Endothelial cell of umbilical vein (primary cell): ENCODE results near the gene MXD4. TPM values are rescaled to one million over a fixed set of nuclear protein-coding genes. Genes with fewer than 3 reads are reported as not detected.

Experiments used
- BruUV-seq: library from RNA; stranded (reverse); fragments of 400-500 nt; replicated peaks from 2 replicates; lab custom pipeline; 2021; lab: Mats Ljungman, UMichigan
- CTCF ChIA-PET: fragments of 300-600, 350-600 bp; sonication (Branson Sonifier 250); formaldehyde crosslinking; loops from one replicate; lab custom pipeline; 2021; ENCODE audit warnings: antibody characterized with exemption, inconsistent platforms; lab: Charles Lee
- POLR2A ChIA-PET: fragments of 300-600, 350-600 bp; sonication (Branson Sonifier 250); formaldehyde crosslinking; loops from one replicate; lab custom pipeline; 2021; ENCODE audit warnings: antibody characterized with exemption, inconsistent platforms; lab: Charles Lee
- DNase-seq: peaks from one replicate; pipeline ENCODE4 v3.0.0-alpha.2; 2011; ENCODE audit warnings: low read depth, low spot score
- FAIRE-seq: peaks from 2 replicates; lab custom pipeline; 2011; peaks lifted over from hg19 to GRCh38; lab: Jason Lieb, UNC
- H2AFZ ChIP-seq: 2 replicates; pipeline ENCODE4 v1.6.0; 2012; ENCODE audit warnings: low read depth, low read length, control low read depth, inconsistent platforms
- H3K27ac ChIP-seq: 2 replicates; pipeline ENCODE4 v1.5.1; 2011; ENCODE audit warnings: low read depth, mild to moderate bottlenecking, control low read depth, low read length, moderate library complexity; ENCODE audit not compliant: insufficient read depth
- H3K27me3 ChIP-seq, 2 experiments: 2 replicates each; pipeline versions ENCODE4 v1.6.0 to v1.6.1; 2011; ENCODE audit warnings: low read length in 2 of 2, mixed read lengths in 1 of 2; ENCODE audit not compliant: control insufficient read depth in 2 of 2, insufficient read depth in 2 of 2
- H3K36me3 ChIP-seq, 2 experiments: 2 replicates in 1 of 2; 3 replicates in 1 of 2; pipeline ENCODE4 v1.5.1; 2011; ENCODE audit warnings: low read length in 2 of 2, mild to moderate bottlenecking in 1 of 2, moderate library complexity in 1 of 2; ENCODE audit not compliant: control insufficient read depth in 2 of 2, insufficient read depth in 2 of 2; ENCODE audit errors: extremely low read depth in 1 of 2
- H3K4me1 ChIP-seq: 3 replicates; pipeline ENCODE4 v1.5.1; 2011; ENCODE audit warnings: mild to moderate bottlenecking, low read length; ENCODE audit not compliant: control insufficient read depth, insufficient read depth; ENCODE audit errors: extremely low read depth
- H3K4me2 ChIP-seq: 2 replicates; pipeline ENCODE4 v1.6.1; 2011; ENCODE audit warnings: low read length, control low read depth, mixed read lengths; ENCODE audit not compliant: insufficient read depth
- H3K4me3 ChIP-seq, 3 experiments: fragments of 200-600 bp in 1 of 3; sonication (generic), shearing (Covaris generic) in 1 of 3; replicated peaks in 1 of 3; 2 replicates each; pipeline ENCODE4 v1.5.1; 2011 to 2016; ENCODE audit warnings: control low read depth in 3 of 3, low read length in 3 of 3, mild to moderate bottlenecking in 2 of 3, inconsistent platforms in 1 of 3, low read depth in 1 of 3, moderate library complexity in 1 of 3; ENCODE audit not compliant: insufficient read depth in 1 of 3
- H3K79me2 ChIP-seq: 2 replicates; pipeline ENCODE4 v1.6.0; 2012; ENCODE audit warnings: low read length, inconsistent platforms; ENCODE audit not compliant: control insufficient read depth, insufficient read depth
- H3K9ac ChIP-seq: replicated peaks from 2 replicates; pipeline ENCODE3; 2011; ENCODE audit warnings: low read length, control low read depth; ENCODE audit not compliant: insufficient read depth; ENCODE audit errors: extremely low read depth
- H3K9me1 ChIP-seq: replicated peaks from 3 replicates; pipeline ENCODE4 v1.6.0; 2011; ENCODE audit warnings: mild to moderate bottlenecking, low read length; ENCODE audit not compliant: control insufficient read depth, insufficient read depth; ENCODE audit errors: extremely low read depth
- H3K9me3 ChIP-seq: replicated peaks from 2 replicates; pipeline ENCODE4 v1.5.1; 2012; ENCODE audit warnings: low read length, inconsistent platforms; ENCODE audit not compliant: control insufficient read depth, insufficient read depth
- H4K20me1 ChIP-seq: replicated peaks from 2 replicates; pipeline ENCODE3; 2011; ENCODE audit warnings: mild to moderate bottlenecking, low read length; ENCODE audit not compliant: control insufficient read depth, insufficient read depth; ENCODE audit errors: extremely low read depth
- EZH2 ChIP-seq: IDR thresholded peaks from 2 replicates; pipeline ENCODE4 v1.6.1; 2012; ENCODE audit warnings: borderline replicate concordance, low read depth, mild to moderate bottlenecking, moderate library complexity, low read length, inconsistent platforms; ENCODE audit not compliant: severe bottlenecking
- FOS ChIP-seq: IDR thresholded peaks from 2 replicates; pipeline ENCODE4 v1.6.1; 2011; ENCODE audit warnings: mild to moderate bottlenecking, low read length, moderate library complexity, borderline replicate concordance; ENCODE audit not compliant: insufficient read depth
- GATA2 ChIP-seq: IDR thresholded peaks from 2 replicates; pipeline ENCODE4 v1.7.0; 2011; ENCODE audit warnings: low read depth, mild to moderate bottlenecking, moderate library complexity, mixed read lengths, low read length; ENCODE audit not compliant: insufficient read length, insufficient read depth
- JUN ChIP-seq: IDR thresholded peaks from 2 replicates; pipeline ENCODE4 v1.6.1; 2011; ENCODE audit warnings: borderline replicate concordance, low read depth; ENCODE audit not compliant: insufficient read length, insufficient read depth
- MYC ChIP-seq: IDR thresholded peaks from one replicate; pipeline ENCODE4 v1.6.1; 2011; ENCODE audit warnings: mild to moderate bottlenecking, low read depth, low read length
- POLR2A ChIP-seq: IDR thresholded peaks from 2 replicates; pipeline ENCODE4 v1.6.1; 2012; ENCODE audit warnings: low read depth, mild to moderate bottlenecking, control low read depth, low read length
- POLR2AphosphoS5 ChIP-seq: IDR thresholded peaks from 2 replicates; pipeline ENCODE4 v1.6.1; 2012; ENCODE audit warnings: low read depth, mild to moderate bottlenecking, control low read depth, low read length, moderate library complexity; ENCODE audit not compliant: insufficient read depth
- dilution Hi-C: fragments of 300-500 bp; cut with MboI; formaldehyde crosslinking; loops from one replicate; pipeline ENCODE4 v1.15.0; 2019; ENCODE audit warnings: low sequenced_read_pairs; ENCODE audit not compliant: extremely low pct_ligation_motif_present
- intact Hi-C: fragments of 100-400 bp; cut with micrococcal nuclease; formaldehyde crosslinking; loops from one replicate; pipeline ENCODE4 v1.10.0; 2022
- polyA plus RNA-seq, 4 experiments: library from polyadenylated mRNA; depleted of rRNA in 3 of 4; stranded (reverse) in 3 of 4; unstranded in 1 of 4; fragments of >200 nt; gene quantifications; 2 replicates each; pipeline versions ENCODE4 v1.2.1 to v1.2.3, GENCODE V29; 2011 to 2012; ENCODE audit warnings: missing spikeins in 1 of 4
- total RNA-seq: library from RNA; stranded (reverse); gene quantifications from 2 replicates; pipeline ENCODE4 v1.2.3, GENCODE V29; 2021
- TF ChIP-seq, protein P1 (sequence below), 2 donors: IDR thresholded peaks; 1 replicate in 1 of 2; 2 replicates in 1 of 2; pipeline ENCODE4 v1.5.1; 2011; ENCODE audit warnings: low read length in 2 of 2, mild to moderate bottlenecking in 2 of 2, moderate library complexity in 2 of 2, control low read depth in 1 of 2, inconsistent platforms in 1 of 2, low read depth in 1 of 2; ENCODE audit not compliant: insufficient read depth in 1 of 2; ENCODE audit errors: extremely low read depth in 1 of 2
- TF ChIP-seq, protein P2 (sequence below): IDR thresholded peaks from 2 replicates; pipeline ENCODE4 v1.6.1; 2011; ENCODE audit not compliant: insufficient read depth, insufficient read length

The MXD4 gene
- total and polyA plus RNA-seq, 2 donors (not counting 3 experiments of a cell fraction or from before 2014, with no cell fraction given), result 62.7 to 74.1 TPM

DNA sequence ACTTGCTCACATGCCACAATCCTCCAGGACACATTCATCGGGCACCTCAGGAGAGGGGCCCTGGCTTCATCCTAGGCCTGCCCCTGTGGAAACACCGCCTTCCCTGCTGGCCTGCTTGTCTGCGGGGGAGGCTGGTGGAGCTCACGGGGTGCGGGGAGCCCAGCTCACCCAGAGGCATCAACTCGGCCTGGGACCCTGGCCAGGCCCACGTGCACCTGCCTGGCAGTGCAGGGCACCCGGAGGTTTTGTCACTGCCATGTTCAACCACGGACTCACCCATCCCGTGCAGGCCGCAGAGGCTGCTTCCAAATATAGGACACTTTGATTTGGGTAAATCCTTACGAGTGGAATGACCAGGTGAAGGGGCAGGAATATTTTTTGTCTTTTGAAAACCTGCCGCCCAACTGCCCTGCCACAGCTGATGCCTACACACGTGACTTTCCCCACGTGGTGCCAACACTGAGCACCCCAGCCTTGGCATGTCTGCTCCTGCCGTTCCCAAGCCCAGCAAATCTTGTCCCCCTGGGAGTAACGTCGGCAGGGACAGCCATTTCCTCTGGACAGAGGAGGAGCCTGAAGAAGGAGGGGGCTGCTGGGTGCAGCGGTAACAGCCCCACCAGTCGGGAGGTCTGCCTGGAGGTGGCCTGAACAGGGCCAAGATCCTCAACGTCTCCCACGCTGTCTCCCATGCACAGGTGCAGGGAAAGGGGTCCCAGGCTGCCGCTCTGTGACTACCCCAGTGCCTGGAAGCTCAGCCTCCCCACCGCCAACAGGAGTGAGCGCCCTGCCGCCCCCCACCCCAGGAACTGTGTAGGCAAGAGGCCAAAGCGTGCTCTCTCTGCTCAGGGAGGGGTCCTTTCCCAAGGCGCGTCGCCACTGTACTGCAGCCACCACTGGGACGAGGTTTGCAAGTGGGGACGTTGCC, 8.5 kb downstream of the MXD4 start:
- Histone ChIP-seq H3K9me3 (no peaks in the 10 kb centered on the region), H3K4me1 (peaks cover 14% of the 10 kb centered on the region), H3K27ac (no peak overlapping the region), H3K79me2 (no peaks in the 10 kb centered on the region), H2AFZ (no peak overlapping the region), H3K4me3 (no peak overlapping the region), H3K9me1 (no peaks in the 10 kb centered on the region), H3K27me3 (no peaks in the 10 kb centered on the region), H3K9ac (no peak overlapping the region), H3K4me2 (no peak overlapping the region), H3K36me3 (peaks cover 2 to 49% of the 10 kb centered on the region in 2 experiments), H4K20me1 (no peaks in the 10 kb centered on the region)
- ChIA-PET POLR2A (interaction anchor here (0.6 kb wide), 1 partner anchor 10 kb away, joined by 3 read pairs; no protein-coding TSS in a partner anchor), CTCF (no interaction called here)
- intact Hi-C loops, result no loop called here
- FAIRE-seq (no peak), DNase-seq (no peak)
- TF ChIP-seq, protein P1, sequence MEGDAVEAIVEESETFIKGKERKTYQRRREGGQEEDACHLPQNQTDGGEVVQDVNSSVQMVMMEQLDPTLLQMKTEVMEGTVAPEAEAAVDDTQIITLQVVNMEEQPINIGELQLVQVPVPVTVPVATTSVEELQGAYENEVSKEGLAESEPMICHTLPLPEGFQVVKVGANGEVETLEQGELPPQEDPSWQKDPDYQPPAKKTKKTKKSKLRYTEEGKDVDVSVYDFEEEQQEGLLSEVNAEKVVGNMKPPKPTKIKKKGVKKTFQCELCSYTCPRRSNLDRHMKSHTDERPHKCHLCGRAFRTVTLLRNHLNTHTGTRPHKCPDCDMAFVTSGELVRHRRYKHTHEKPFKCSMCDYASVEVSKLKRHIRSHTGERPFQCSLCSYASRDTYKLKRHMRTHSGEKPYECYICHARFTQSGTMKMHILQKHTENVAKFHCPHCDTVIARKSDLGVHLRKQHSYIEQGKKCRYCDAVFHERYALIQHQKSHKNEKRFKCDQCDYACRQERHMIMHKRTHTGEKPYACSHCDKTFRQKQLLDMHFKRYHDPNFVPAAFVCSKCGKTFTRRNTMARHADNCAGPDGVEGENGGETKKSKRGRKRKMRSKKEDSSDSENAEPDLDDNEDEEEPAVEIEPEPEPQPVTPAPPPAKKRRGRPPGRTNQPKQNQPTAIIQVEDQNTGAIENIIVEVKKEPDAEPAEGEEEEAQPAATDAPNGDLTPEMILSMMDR (IDR thresholded peaks at IDR 0.05; ENCODE audit: extremely low read depth in 1 of 2, insufficient read depth in 1 of 2, low read depth in 1 of 2, low read length in 2 of 2), result no peak
- TF ChIP-seq EZH2, result no peak
- no peak for TF ChIP-seq MYC
- no peak for TF ChIP-seq POLR2A
- TF ChIP-seq POLR2AphosphoS5, result no peak
- TF ChIP-seq, protein P2, sequence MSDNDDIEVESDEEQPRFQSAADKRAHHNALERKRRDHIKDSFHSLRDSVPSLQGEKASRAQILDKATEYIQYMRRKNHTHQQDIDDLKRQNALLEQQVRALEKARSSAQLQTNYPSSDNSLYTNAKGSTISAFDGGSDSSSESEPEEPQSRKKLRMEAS, result no peak
- no peak for TF ChIP-seq JUN
- TF ChIP-seq FOS, result no peak
- TF ChIP-seq GATA2, result no peak
- BruUV-seq, result no TSS peak
- dilution Hi-C loops, result no loop called here
